CD4-positive, CD25-positive, alpha-beta regulatory T cell (primary cell): ENCODE measurements around the gene NOTO. TPM values are rescaled to one million over a fixed set of nuclear protein-coding genes. Genes with fewer than 3 reads are reported as not detected.
A peak's percentile ranks its signal among the peaks of the same experiment; 100 is the strongest.
"Not testable (repeated sequence)": the region's sequence is repeated elsewhere in the genome, so short reads cannot be mapped to it uniquely, and the experiment has no call there.

Experiments used
- ATAC-seq, 2 donors: fragments of 150-1000 bp; cut with Tn5 transposase; one replicate each; pipeline ENCODE4 v1.10.0; 2021; ENCODE audit warnings: low read depth in 2 of 2, moderate number of reproducible peaks in 2 of 2, moderate library complexity in 1 of 2
- DNase-seq, 3 donors: peaks; one replicate each; pipeline versions ENCODE4 v3.0.0 to v3.0.0-alpha.2; 2012 to 2022; ENCODE audit warnings: mixed read lengths in 1 of 3
- H3K27ac ChIP-seq: one replicate; pipeline ENCODE4 v1.7.0; 2013; ENCODE audit warnings: mild to moderate bottlenecking, low read length; ENCODE audit not compliant: insufficient read depth, poor library complexity, severe bottlenecking
- H3K27me3 ChIP-seq: one replicate; pipeline ENCODE4 v1.7.0; 2013; ENCODE audit warnings: low read length; ENCODE audit not compliant: control insufficient read depth, insufficient read depth
- H3K36me3 ChIP-seq: one replicate; pipeline ENCODE4 v1.7.0; 2013; ENCODE audit warnings: mild to moderate bottlenecking, low read length, moderate library complexity; ENCODE audit not compliant: control insufficient read depth, insufficient read depth
- H3K4me1 ChIP-seq: 2 replicates; pipeline ENCODE4 v1.7.0; 2013; ENCODE audit warnings: mild to moderate bottlenecking, low read length; ENCODE audit not compliant: insufficient read depth, control insufficient read depth, poor library complexity, severe bottlenecking
- H3K4me3 ChIP-seq: one replicate; pipeline ENCODE4 v1.7.0; 2013; ENCODE audit warnings: low read depth, mild to moderate bottlenecking, low read length, moderate library complexity
- H3K9me3 ChIP-seq, 2 experiments: 1 replicate in 1 of 2; 2 replicates in 1 of 2; pipeline ENCODE4 v1.7.0; 2013; ENCODE audit warnings: low read length in 2 of 2, mild to moderate bottlenecking in 1 of 2, moderate library complexity in 1 of 2; ENCODE audit not compliant: control insufficient read depth in 2 of 2
- H3K27ac Mint-ChIP-seq, 3 donors: one replicate each; pipeline ENCODE4 v1.8.0; 2020 to 2022; ENCODE audit warnings: mild to moderate bottlenecking in 3 of 3, mixed read lengths in 3 of 3, moderate library complexity in 2 of 3
- H3K27me3 Mint-ChIP-seq: one replicate; pipeline ENCODE4 v1.8.0; 2022; ENCODE audit warnings: mild to moderate bottlenecking, mixed read lengths
- H3K36me3 Mint-ChIP-seq: one replicate; pipeline ENCODE4 v1.8.0; 2020; ENCODE audit warnings: mixed read lengths
- H3K4me1 Mint-ChIP-seq, 4 donors: one replicate each; pipeline ENCODE4 v1.8.0; 2020 to 2022; ENCODE audit warnings: mixed read lengths in 4 of 4, mild to moderate bottlenecking in 1 of 4
- H3K4me3 Mint-ChIP-seq, 4 donors: one replicate each; pipeline ENCODE4 v1.8.0; 2020 to 2022; ENCODE audit warnings: mild to moderate bottlenecking in 4 of 4, mixed read lengths in 4 of 4, moderate library complexity in 3 of 4
- H3K9me3 Mint-ChIP-seq, 7 donors: one replicate each; pipeline ENCODE4 v1.8.0; 2020 to 2022; ENCODE audit warnings: mixed read lengths in 7 of 7, mild to moderate bottlenecking in 3 of 7, moderate library complexity in 2 of 7
- polyA plus RNA-seq, 4 donors: library from polyadenylated mRNA; unstranded; fragments of 300-500 nt; fragmentation: Illumina TruSeq; gene quantifications; one replicate each; pipeline ENCODE4 v1.2.3, GENCODE V29; 2021
- total RNA-seq: library from RNA; stranded (reverse); gene quantifications from one replicate; pipeline ENCODE4 v1.2.3, GENCODE V29; 2022

NOTO gene
- total and polyA plus RNA-seq, 5 donors from 2014 or later, result not detected

DNA sequence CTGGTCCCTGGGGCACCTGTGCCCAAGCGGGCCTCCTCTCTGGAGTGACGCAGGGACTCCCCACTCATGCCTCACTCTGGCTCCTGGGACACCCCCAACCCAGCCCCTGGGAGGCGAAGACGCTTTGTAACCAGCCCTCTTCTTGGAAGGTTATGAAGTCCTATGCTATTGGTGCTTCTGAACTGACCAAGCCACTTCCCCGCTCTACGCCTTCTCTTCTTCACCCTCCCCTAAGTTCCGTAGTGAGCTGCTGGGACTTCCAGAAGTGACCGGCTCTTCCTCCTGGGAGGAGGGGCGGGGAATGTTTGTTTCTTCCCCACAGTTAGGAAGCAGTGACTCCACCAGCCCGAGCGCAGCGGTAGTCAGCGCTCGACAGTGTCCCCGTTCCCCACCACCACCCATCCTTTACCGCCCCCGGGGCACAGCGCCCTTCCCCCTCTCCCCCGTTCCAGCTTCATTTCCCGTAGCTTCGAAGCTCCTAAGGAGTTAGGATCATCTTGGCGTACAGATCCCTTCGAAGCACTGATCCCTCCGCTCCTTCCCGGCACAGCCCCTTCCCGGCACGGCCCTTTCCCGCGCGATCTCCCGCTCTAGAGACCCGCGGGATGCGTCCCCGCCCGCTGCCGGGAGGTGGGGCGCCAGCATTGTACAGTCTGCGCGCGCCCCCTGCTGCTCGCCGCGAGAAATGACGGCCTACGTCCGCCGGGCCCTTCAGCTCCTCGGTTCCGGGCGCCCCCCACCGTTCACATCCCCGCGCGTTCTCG, 25.3 kb upstream of the NOTO start:
- H3K27me3 ChIP-seq, result peaks cover 9% of the 10 kb centered on the region
- H3K9me3 ChIP-seq, result no peaks in the 10 kb centered on the region
- Mint-ChIP-seq H3K27ac (peak overlapping the region in 1 of 3 donors; percentile 69), H3K27me3 (peaks cover 61% of the 10 kb centered on the region), H3K36me3 (no peaks in the 10 kb centered on the region), H3K9me3 (peaks cover 0 to 3% (median 0%) of the 10 kb centered on the region in 7 donors), H3K4me1 (peaks cover 0 to 16% (median 9%) of the 10 kb centered on the region in 4 donors), H3K4me3 (peak overlapping the region; percentile 76 to 92 (median 88))
- ATAC-seq (peak; percentile 89), DNase-seq (peak; percentile 79 to 87 (median 85))
- peaks cover 26% of the 10 kb centered on the region for H3K4me1 ChIP-seq
- peak overlapping the region; percentile 66 for H3K4me3 ChIP-seq
- H3K27ac ChIP-seq, result no peak overlapping the region
- no peaks in the 10 kb centered on the region for H3K36me3 ChIP-seq

DNA sequence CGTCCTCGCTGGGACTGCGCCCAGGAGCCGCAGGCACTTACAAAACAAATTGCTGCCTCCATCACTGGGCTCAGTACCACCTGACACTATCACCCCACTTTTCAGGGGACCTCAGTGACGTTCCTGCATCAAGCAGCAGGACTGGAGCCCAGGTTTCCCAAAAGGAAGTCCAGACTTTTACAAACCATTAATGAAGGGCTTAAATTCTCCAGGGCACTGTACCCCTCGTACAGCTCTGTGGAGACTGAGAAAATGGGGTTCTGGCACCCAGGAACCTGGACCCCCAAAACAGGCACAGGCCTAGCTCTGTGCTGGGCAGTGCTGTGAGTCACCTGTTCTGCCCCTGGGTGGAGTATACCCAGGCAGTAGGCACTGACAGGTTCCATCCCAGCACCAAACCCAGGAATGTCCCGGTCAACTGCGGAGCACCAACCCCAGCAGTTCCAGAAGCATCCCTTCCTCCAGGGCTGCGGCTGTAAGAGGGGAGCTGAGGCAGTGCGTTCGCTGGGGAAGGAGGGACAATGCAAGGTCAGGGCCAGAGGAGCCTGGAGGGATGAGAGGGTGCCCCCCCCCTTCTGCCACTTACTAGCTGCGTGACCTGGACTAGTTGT, 24.6 kb upstream of the NOTO start:
- peaks cover 0 to 3% (median 0%) of the 10 kb centered on the region in 7 donors for H3K9me3 Mint-ChIP-seq
- H3K4me3 ChIP-seq, result no peak overlapping the region
- peaks cover 0 to 16% (median 9%) of the 10 kb centered on the region in 4 donors for H3K4me1 Mint-ChIP-seq
- H3K27me3 ChIP-seq, result peaks cover 9% of the 10 kb centered on the region
- no peaks in the 10 kb centered on the region for H3K36me3 Mint-ChIP-seq
- H3K9me3 ChIP-seq, result no peaks in the 10 kb centered on the region
- H3K4me3 Mint-ChIP-seq, result peak overlapping the region; percentile 76 to 92 (median 88)
- no peaks in the 10 kb centered on the region for H3K36me3 ChIP-seq
- H3K27me3 Mint-ChIP-seq, result peaks cover 67% of the 10 kb centered on the region
- H3K27ac ChIP-seq, result no peak overlapping the region
- no peak overlapping the region for H3K27ac Mint-ChIP-seq
- no peak for DNase-seq
- H3K4me1 ChIP-seq, result peaks cover 26% of the 10 kb centered on the region
- no peak for ATAC-seq

DNA sequence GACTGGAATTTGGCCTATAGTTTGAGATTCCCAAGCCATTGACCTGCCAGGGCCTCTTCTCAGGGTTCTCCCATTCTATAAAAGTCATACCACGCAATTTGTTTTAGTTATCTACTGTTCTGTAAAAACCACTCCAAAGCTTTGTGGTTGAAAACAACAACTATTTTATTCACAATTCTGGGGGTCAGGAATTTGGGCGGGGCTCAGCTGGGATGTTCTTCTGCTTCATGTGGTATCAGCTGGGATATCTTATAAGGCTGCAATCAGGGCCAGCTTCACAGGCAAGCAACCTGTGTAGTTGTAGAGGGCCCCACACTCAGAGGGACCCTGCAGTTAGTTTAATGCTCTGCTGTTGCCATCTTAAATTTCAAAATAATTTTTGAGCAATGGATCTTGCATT, 16.4 kb upstream of the NOTO start:
- Mint-ChIP-seq H3K27me3 (peaks cover 44% of the 10 kb centered on the region), H3K36me3 (no peaks in the 10 kb centered on the region)
- DNase-seq, result no peak

DNA sequence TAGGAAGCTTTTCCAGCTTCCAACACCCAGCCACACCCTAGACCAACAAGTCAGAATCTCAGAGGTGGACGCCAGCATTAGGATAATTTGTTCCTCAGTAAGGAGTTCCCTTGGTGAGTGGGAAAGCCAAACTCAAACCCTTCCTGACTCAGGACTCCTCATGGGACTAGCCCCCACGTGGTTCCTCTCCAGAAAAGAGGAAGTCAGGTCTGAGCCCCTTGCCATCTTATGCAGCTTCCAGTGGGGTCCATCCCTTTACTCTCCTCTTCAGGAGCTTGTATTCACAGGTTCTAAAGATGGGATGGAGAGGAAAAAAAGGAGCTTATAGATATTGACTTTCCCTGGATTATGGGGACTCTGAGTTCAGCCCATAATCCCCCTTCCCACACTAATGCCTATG, 14.8 kb upstream of the NOTO start:
- Mint-ChIP-seq H3K36me3 (no peaks in the 10 kb centered on the region), H3K4me3 (no peak overlapping the region), H3K9me3 (peaks cover 0 to 6% (median 0%) of the 10 kb centered on the region in 7 donors), H3K27ac (no peak overlapping the region), H3K27me3 (peaks cover 37% of the 10 kb centered on the region), H3K4me1 (no peaks in the 10 kb centered on the region)
- Histone ChIP-seq H3K27ac (no peak overlapping the region), H3K4me3 (no peak overlapping the region), H3K9me3 (no peaks in the 10 kb centered on the region), H3K36me3 (no peaks in the 10 kb centered on the region), H3K4me1 (no peaks in the 10 kb centered on the region), H3K27me3 (peaks cover 6% of the 10 kb centered on the region)
- no peak for ATAC-seq
- DNase-seq, result no peak

More for the DNA sequence above, 16.4 kb upstream of the NOTO start:
- peaks cover 4% of the 10 kb centered on the region for H3K27me3 ChIP-seq
- no peak overlapping the region for H3K4me3 ChIP-seq
- ATAC-seq, result no peak
- H3K4me3 Mint-ChIP-seq, result no peak overlapping the region
- H3K27ac Mint-ChIP-seq, result no peak overlapping the region
- H3K27ac ChIP-seq, result no peak overlapping the region
- no peaks in the 10 kb centered on the region for H3K36me3 ChIP-seq
- no peaks in the 10 kb centered on the region for H3K4me1 ChIP-seq
- peaks cover 0 to 6% (median 0%) of the 10 kb centered on the region in 7 donors for H3K9me3 Mint-ChIP-seq
- H3K4me1 Mint-ChIP-seq, result no peaks in the 10 kb centered on the region
- no peaks in the 10 kb centered on the region for H3K9me3 ChIP-seq

DNA sequence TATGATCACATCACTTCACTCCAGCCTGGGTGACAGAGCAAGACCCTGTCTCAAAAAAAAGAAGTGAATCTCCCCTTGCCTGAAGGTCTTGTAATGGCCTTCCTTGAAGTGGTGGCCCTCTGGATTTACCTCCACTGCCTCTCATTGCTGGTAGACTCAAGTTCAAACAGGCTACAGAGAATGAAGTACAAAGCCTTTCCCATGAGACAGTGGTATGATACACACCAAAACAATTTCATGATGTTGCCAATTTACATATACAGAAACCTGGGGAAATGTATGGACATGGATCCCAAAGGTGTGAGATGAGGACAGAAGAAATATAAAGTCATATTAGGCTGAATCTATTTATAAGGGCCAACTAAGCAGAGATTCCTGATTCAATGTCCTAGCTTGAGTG, 4.8 kb upstream of the NOTO start:
- peaks cover 0 to 2% (median 0%) of the 10 kb centered on the region in 7 donors for H3K9me3 Mint-ChIP-seq
- H3K4me1 ChIP-seq, result peaks cover 4% of the 10 kb centered on the region
- H3K4me3 ChIP-seq, result no peak overlapping the region
- H3K36me3 ChIP-seq, result no peaks in the 10 kb centered on the region
- DNase-seq, result no peak
- no peaks in the 10 kb centered on the region for H3K9me3 ChIP-seq
- H3K36me3 Mint-ChIP-seq, result no peaks in the 10 kb centered on the region
- no peak for ATAC-seq
- no peak overlapping the region for H3K27ac ChIP-seq
- H3K27me3 ChIP-seq, result peaks cover 27% of the 10 kb centered on the region
- H3K27ac Mint-ChIP-seq, result no peak overlapping the region
- H3K27me3 Mint-ChIP-seq, result peaks cover 67% of the 10 kb centered on the region
- H3K4me1 Mint-ChIP-seq, result peaks cover 0 to 7% (median 3%) of the 10 kb centered on the region in 4 donors
- no peak overlapping the region for H3K4me3 Mint-ChIP-seq

DNA sequence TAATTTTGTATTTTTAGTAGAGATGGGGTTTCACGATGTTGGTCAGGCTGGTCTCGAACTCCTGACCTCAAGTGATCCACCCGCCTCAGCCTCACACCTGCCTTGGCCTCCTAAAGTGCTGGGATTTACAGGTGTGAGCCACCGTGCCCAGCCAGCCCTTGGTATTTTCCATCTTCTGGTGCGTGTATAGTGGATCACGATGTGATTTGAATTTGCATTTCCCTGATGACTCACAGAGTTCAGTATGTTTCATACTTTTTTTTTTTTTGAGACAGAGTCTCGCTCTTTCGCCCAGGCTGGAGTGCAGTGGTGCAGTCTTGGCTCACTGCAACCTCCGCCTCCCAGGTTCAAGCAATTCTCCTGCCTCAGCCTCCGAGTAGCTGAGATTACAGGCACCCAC, 2.1 kb upstream of the NOTO start:
- not testable (repeated sequence) for DNase-seq, ATAC-seq, H3K27ac ChIP-seq, H3K9me3 Mint-ChIP-seq, H3K4me3 Mint-ChIP-seq, H3K36me3 ChIP-seq, H3K27ac Mint-ChIP-seq, H3K36me3 Mint-ChIP-seq, H3K4me3 ChIP-seq, H3K9me3 ChIP-seq
- peaks cover 0 to 13% (median 5%) of the 10 kb centered on the region in 4 donors for H3K4me1 Mint-ChIP-seq
- H3K27me3 Mint-ChIP-seq, result peaks cover 82% of the 10 kb centered on the region
- peaks cover 13% of the 10 kb centered on the region for H3K4me1 ChIP-seq
- H3K27me3 ChIP-seq, result peaks cover 27% of the 10 kb centered on the region

DNA sequence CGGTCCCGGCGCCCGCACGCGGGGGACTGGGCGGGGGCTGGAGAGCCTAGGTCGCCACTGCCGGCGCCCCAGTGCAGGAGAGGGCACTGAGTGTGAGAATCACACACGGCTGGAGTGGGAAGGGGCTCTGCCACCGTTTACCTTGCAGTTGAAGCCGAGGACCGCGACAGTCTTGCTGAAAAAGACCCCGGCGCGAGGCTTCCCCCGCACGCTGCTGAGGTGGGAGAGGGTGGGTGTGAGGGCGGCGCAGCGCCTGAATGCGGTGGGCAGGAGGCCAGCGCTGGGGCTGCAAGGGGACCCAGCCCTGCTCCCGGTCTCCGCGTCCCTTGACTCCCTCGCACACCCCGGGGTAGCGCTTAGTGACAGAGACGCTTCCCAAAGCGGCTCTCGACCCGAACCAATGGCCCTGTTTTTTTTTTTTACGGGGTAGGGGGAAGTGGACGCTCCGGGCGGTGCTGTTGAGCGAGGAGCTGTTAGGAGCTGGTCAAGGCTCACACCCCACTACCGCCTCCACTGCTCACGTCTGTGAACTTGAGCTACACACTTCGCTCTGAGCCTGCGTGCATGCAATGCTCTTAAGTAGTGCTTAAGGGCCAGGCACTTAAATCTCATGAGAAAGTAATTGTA, 794 bp downstream of the NOTO start:
- ATAC-seq (peak in 1 of 2 donors; percentile 20), DNase-seq (no peak)
- Mint-ChIP-seq H3K27me3 (peaks cover 80% of the 10 kb centered on the region), H3K9me3 (peaks cover 0 to 5% (median 0%) of the 10 kb centered on the region in 7 donors), H3K36me3 (no peaks in the 10 kb centered on the region), H3K4me3 (peak overlapping the region in 2 of 4 donors; percentile 44 to 60), H3K27ac (no peak overlapping the region), H3K4me1 (peaks cover 0 to 13% (median 5%) of the 10 kb centered on the region in 4 donors)
- Histone ChIP-seq H3K27me3 (peaks cover 23% of the 10 kb centered on the region), H3K4me1 (peaks cover 13% of the 10 kb centered on the region), H3K36me3 (no peaks in the 10 kb centered on the region), H3K4me3 (no peak overlapping the region), H3K27ac (no peak overlapping the region), H3K9me3 (no peaks in the 10 kb centered on the region)
